ENCODE results near the gene GCG.

GCG gene

GRCh38 chr2:162148956-162149355 lies 3.1 kb downstream of the GCG start:
- DNase-seq = no peak

GRCh38 chr2:162143969-162144368 lies 8.1 kb downstream of the GCG start:
- no peak for DNase-seq

- no peak for DNase-seq
Measured at GRCh38 chr2:162138310-162138709, 13.7 kb downstream of the GCG start.

- no peak for DNase-seq
Measured at GRCh38 chr2:162127422-162127821, 24.6 kb downstream of the GCG start.

GRCh38 chr2:162126527-162126926 lies 25.5 kb downstream of the GCG start:
- DNase-seq = no peak

GRCh38 chr2:162126111-162126519 lies 25.9 kb downstream of the GCG start:
- no peak for DNase-seq

GRCh38 chr2:162125138-162125537 lies 26.9 kb downstream of the GCG start:
- DNase-seq = no peak

GRCh38 chr2:162123806-162124758 lies 28.0 kb downstream of the GCG start:
- DNase-seq = no peak

GRCh38 chr2:162118166-162119031 lies 33.6 kb downstream of the GCG start:
- DNase-seq = no peak

- DNase-seq = no peak
Measured at GRCh38 chr2:162116352-162116751, 35.7 kb downstream of the GCG start.

- DNase-seq = no peak
Measured at GRCh38 chr2:162115076-162115475, 37.0 kb downstream of the GCG start.

GRCh38 chr2:162114271-162114670 lies 37.8 kb downstream of the GCG start:
- no peak for DNase-seq

- DNase-seq = no peak
Measured at GRCh38 chr2:162113776-162114168, 38.3 kb downstream of the GCG start.

GRCh38 chr2:162113088-162113775 lies 38.8 kb downstream of the GCG start:
- DNase-seq = no peak

- no peak for DNase-seq
Measured at GRCh38 chr2:162111958-162112850, 39.8 kb downstream of the GCG start.

GRCh38 chr2:162107361-162107901 lies 44.6 kb downstream of the GCG start:
- DNase-seq = no peak

GRCh38 chr2:162106746-162107145 lies 45.3 kb downstream of the GCG start:
- DNase-seq = no peak

GRCh38 chr2:162106146-162106551 lies 45.9 kb downstream of the GCG start:
- no peak for DNase-seq

- DNase-seq = no peak
Measured at GRCh38 chr2:162103443-162104009, 48.5 kb downstream of the GCG start.

- DNase-seq = no peak
Measured at GRCh38 chr2:162100579-162100978, 51.5 kb downstream of the GCG start.

- DNase-seq = no peak
Measured at GRCh38 chr2:162099836-162100235, 52.2 kb downstream of the GCG start.
